WTC11 (cell line): Measurements from ENCODE around the gene ARPC1B. TPM values are rescaled to one million over a fixed set of nuclear protein-coding genes. Genes with fewer than 3 reads are reported as not detected.

Source experiments
- ATAC-seq: fragments of 200-7000 bp; cut with Tn5 transposase; 2 replicates; pipeline ENCODE4 v1.10.0; 2021; ENCODE audit warnings: mild to moderate bottlenecking, moderate library complexity
- CTCF ChIA-PET: fragments of 300-600 bp; sonication (Branson Sonifier 250); formaldehyde crosslinking; loops from one replicate; lab custom pipeline; 2021; ENCODE audit warnings: antibody characterized with exemption; lab: Charles Lee
- POLR2A ChIA-PET: fragments of 350-600 bp; sonication (Branson Sonifier 250); formaldehyde crosslinking; loops from one replicate; lab custom pipeline; 2021; ENCODE audit warnings: antibody characterized with exemption; lab: Charles Lee
- DNase-seq: peaks from one replicate; pipeline ENCODE4 v3.0.0; 2021; ENCODE audit warnings: low spot score
- H3K27ac Mint-ChIP-seq: 2 replicates; pipeline ENCODE4 v1.8.0; 2021; ENCODE audit warnings: mixed read lengths
- H3K27me3 Mint-ChIP-seq: 2 replicates; pipeline ENCODE4 v1.8.0; 2021; ENCODE audit warnings: low read depth, mild to moderate bottlenecking, moderate library complexity, mixed read lengths
- H3K36me3 Mint-ChIP-seq: 2 replicates; pipeline ENCODE4 v1.8.0; 2021; ENCODE audit warnings: mixed read lengths
- H3K4me1 Mint-ChIP-seq: 2 replicates; pipeline ENCODE4 v1.8.0; 2022; ENCODE audit warnings: mixed read lengths
- H3K4me3 Mint-ChIP-seq: 2 replicates; pipeline ENCODE4 v1.8.0; 2021; ENCODE audit warnings: mild to moderate bottlenecking, moderate library complexity, mixed read lengths
- H3K9me3 Mint-ChIP-seq: 2 replicates; pipeline ENCODE4 v1.8.0; 2021; ENCODE audit warnings: mixed read lengths
- ATF2 ChIP-seq: sonication (generic); formaldehyde crosslinking; IDR thresholded peaks from 2 replicates; pipeline ENCODE4 v1.8.1; 2022; ENCODE audit warnings: low read depth, missing genetic modification reagents, borderline replicate concordance
- CREM ChIP-seq: sonication (generic); formaldehyde crosslinking; IDR thresholded peaks from 2 replicates; pipeline ENCODE4 v1.8.1; 2022; ENCODE audit warnings: mild to moderate bottlenecking, missing genetic modification reagents, moderate library complexity
- E2F5 ChIP-seq: sonication (generic); formaldehyde crosslinking; IDR thresholded peaks from 2 replicates; pipeline ENCODE4 v1.8.1; 2022; ENCODE audit warnings: mild to moderate bottlenecking, moderate library complexity, missing genetic modification reagents
- FOXJ3 ChIP-seq: sonication (generic); formaldehyde crosslinking; IDR thresholded peaks from 2 replicates; pipeline ENCODE4 v1.9.0; 2021; ENCODE audit warnings: missing genetic modification reagents, mild to moderate bottlenecking, borderline replicate concordance
- FOXK1 ChIP-seq: sonication (generic); formaldehyde crosslinking; IDR thresholded peaks from 2 replicates; pipeline ENCODE4 v1.8.0; 2022; ENCODE audit warnings: mild to moderate bottlenecking, moderate library complexity, missing genetic modification reagents
- MYBL2 ChIP-seq: sonication (generic); formaldehyde crosslinking; IDR thresholded peaks from 2 replicates; pipeline ENCODE4 v1.8.1; 2023; ENCODE audit warnings: mild to moderate bottlenecking, moderate library complexity, missing genetic modification reagents
- NR2C2 ChIP-seq: sonication (generic); formaldehyde crosslinking; IDR thresholded peaks from 2 replicates; pipeline ENCODE4 v1.8.0; 2022; ENCODE audit warnings: mild to moderate bottlenecking, missing genetic modification reagents
- OVOL2 ChIP-seq: fragments of 250-450 bp; sonication (Bioruptor Pico); IDR thresholded peaks from 2 replicates; pipeline ENCODE4 v1.9.0; 2021; ENCODE audit warnings: mild to moderate bottlenecking, borderline replicate concordance
- TEAD1 ChIP-seq: sonication (generic); formaldehyde crosslinking; IDR thresholded peaks from 2 replicates; pipeline ENCODE4 v1.8.0; 2022; ENCODE audit warnings: mild to moderate bottlenecking, missing genetic modification reagents
- ZBTB21 ChIP-seq: sonication (generic); formaldehyde crosslinking; IDR thresholded peaks from 2 replicates; pipeline ENCODE4 v1.8.1; 2023; ENCODE audit warnings: mild to moderate bottlenecking, missing genetic modification reagents, borderline replicate concordance
- ZNF121 ChIP-seq: sonication (generic); formaldehyde crosslinking; IDR thresholded peaks from 2 replicates; pipeline ENCODE4 v1.8.0; 2023; ENCODE audit warnings: missing genetic modification reagents
- ZNF219 ChIP-seq: sonication (generic); formaldehyde crosslinking; IDR thresholded peaks from 2 replicates; pipeline ENCODE4 v1.8.0; 2023; ENCODE audit warnings: missing genetic modification reagents, mild to moderate bottlenecking, borderline replicate concordance
- ZNF232 ChIP-seq: sonication (generic); formaldehyde crosslinking; IDR thresholded peaks from 2 replicates; pipeline ENCODE4 v1.8.0; 2022; ENCODE audit warnings: mild to moderate bottlenecking, missing genetic modification reagents
- ZNF317 ChIP-seq: sonication (generic); formaldehyde crosslinking; IDR thresholded peaks from 2 replicates; pipeline ENCODE4 v1.8.1; 2023; ENCODE audit warnings: low read depth, mild to moderate bottlenecking, moderate library complexity, missing genetic modification reagents, borderline replicate concordance
- ZNF423 ChIP-seq: fragments of 250-450 bp; sonication (Bioruptor Pico); IDR thresholded peaks from 2 replicates; pipeline ENCODE4 v2.1.2; 2022; ENCODE audit warnings: mild to moderate bottlenecking, moderate library complexity
- total RNA-seq: library from RNA; stranded (reverse); gene quantifications from 3 replicates; pipeline ENCODE4 v1.2.3, GENCODE V29; 2021
- TF ChIP-seq, protein P1 (sequence below): fragments of 250-450 bp; sonication (Bioruptor Pico); IDR thresholded peaks from 2 replicates; pipeline ENCODE4 v2.1.2; 2022; ENCODE audit warnings: mild to moderate bottlenecking, moderate library complexity
- TF ChIP-seq, protein P2 (sequence below): sonication (generic); formaldehyde crosslinking; IDR thresholded peaks from 2 replicates; pipeline ENCODE4 v1.8.1; 2023; ENCODE audit warnings: mild to moderate bottlenecking, missing genetic modification reagents
- TF ChIP-seq, protein P3 (sequence below): fragments of 250-450 bp; sonication (Bioruptor Pico); IDR thresholded peaks from 2 replicates; pipeline ENCODE4 v1.9.0; 2021; ENCODE audit warnings: mild to moderate bottlenecking
- TF ChIP-seq, protein P4 (sequence below): sonication (generic); formaldehyde crosslinking; IDR thresholded peaks from 2 replicates; pipeline ENCODE4 v1.8.1; 2022; ENCODE audit warnings: mild to moderate bottlenecking, missing genetic modification reagents, moderate library complexity, borderline replicate concordance
- TF ChIP-seq, protein P5 (sequence below): sonication (generic); formaldehyde crosslinking; IDR thresholded peaks from 2 replicates; pipeline ENCODE4 v1.8.0; 2023; ENCODE audit warnings: mild to moderate bottlenecking, missing genetic modification reagents
- TF ChIP-seq, protein P6 (sequence below): sonication (generic); formaldehyde crosslinking; IDR thresholded peaks from 2 replicates; pipeline ENCODE4 v1.8.1; 2022; ENCODE audit warnings: missing genetic modification reagents, borderline replicate concordance

The ARPC1B gene
- total RNA-seq, 1 experiment from 2014 or later, result 66.2 TPM

DNA sequence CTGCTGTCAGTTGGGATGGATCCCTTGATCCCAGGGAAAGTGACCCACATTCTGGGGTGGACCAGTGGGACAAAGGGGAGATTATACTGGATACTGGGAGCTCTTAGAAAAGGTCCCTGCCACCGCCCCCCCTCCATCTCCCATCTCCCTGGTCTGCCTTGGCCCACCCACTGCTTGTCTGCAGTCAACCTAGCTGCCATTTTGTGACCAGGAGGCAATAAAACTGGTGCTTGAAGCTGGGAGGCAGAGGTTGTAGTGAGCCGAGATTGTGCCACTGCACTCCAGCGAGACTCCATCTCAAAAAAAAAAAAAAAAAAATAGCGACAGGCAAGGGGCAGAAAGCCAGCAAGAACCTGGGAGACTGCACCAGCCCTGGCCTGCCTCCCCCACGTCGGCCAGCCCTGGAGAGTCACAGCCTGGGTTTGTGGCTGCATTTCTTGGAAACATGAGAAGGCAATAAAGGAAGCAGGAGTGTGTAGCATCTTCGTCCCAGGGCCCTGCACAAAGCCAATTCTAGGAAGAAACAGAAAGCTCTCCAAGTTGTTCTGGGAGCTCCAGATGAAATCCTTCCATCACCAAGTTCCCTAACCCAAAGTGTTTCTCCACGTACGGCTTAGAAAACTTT lies 4.7 kb upstream of the ARPC1B start:
- CTCF ChIA-PET, result interaction anchor here (1.1 kb wide), 1 partner anchor 21 kb away, joined by 3 read pairs; no protein-coding TSS in a partner anchor
- no peak for TF ChIP-seq ZNF219
- TF ChIP-seq FOXK1 (CRISPR knock-in tag), result no peak
- no peak for TF ChIP-seq OVOL2
- TF ChIP-seq, protein P1, sequence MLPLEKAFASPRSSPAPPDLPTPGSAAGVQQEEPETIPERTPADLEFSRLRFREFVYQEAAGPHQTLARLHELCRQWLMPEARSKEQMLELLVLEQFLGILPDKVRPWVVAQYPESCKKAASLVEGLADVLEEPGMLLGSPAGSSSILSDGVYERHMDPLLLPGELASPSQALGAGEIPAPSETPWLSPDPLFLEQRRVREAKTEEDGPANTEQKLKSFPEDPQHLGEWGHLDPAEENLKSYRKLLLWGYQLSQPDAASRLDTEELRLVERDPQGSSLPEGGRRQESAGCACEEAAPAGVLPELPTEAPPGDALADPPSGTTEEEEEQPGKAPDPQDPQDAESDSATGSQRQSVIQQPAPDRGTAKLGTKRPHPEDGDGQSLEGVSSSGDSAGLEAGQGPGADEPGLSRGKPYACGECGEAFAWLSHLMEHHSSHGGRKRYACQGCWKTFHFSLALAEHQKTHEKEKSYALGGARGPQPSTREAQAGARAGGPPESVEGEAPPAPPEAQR, result no peak
- TF ChIP-seq E2F5 (CRISPR knock-in tag), result no peak
- TF ChIP-seq, protein P2, sequence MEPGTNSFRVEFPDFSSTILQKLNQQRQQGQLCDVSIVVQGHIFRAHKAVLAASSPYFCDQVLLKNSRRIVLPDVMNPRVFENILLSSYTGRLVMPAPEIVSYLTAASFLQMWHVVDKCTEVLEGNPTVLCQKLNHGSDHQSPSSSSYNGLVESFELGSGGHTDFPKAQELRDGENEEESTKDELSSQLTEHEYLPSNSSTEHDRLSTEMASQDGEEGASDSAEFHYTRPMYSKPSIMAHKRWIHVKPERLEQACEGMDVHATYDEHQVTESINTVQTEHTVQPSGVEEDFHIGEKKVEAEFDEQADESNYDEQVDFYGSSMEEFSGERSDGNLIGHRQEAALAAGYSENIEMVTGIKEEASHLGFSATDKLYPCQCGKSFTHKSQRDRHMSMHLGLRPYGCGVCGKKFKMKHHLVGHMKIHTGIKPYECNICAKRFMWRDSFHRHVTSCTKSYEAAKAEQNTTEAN (CRISPR knock-in tag), result no peak
- TF ChIP-seq, protein P3, sequence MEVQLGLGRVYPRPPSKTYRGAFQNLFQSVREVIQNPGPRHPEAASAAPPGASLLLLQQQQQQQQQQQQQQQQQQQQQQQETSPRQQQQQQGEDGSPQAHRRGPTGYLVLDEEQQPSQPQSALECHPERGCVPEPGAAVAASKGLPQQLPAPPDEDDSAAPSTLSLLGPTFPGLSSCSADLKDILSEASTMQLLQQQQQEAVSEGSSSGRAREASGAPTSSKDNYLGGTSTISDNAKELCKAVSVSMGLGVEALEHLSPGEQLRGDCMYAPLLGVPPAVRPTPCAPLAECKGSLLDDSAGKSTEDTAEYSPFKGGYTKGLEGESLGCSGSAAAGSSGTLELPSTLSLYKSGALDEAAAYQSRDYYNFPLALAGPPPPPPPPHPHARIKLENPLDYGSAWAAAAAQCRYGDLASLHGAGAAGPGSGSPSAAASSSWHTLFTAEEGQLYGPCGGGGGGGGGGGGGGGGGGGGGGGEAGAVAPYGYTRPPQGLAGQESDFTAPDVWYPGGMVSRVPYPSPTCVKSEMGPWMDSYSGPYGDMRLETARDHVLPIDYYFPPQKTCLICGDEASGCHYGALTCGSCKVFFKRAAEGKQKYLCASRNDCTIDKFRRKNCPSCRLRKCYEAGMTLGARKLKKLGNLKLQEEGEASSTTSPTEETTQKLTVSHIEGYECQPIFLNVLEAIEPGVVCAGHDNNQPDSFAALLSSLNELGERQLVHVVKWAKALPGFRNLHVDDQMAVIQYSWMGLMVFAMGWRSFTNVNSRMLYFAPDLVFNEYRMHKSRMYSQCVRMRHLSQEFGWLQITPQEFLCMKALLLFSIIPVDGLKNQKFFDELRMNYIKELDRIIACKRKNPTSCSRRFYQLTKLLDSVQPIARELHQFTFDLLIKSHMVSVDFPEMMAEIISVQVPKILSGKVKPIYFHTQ (CRISPR knock-in tag), result no peak
- TF ChIP-seq, protein P4, sequence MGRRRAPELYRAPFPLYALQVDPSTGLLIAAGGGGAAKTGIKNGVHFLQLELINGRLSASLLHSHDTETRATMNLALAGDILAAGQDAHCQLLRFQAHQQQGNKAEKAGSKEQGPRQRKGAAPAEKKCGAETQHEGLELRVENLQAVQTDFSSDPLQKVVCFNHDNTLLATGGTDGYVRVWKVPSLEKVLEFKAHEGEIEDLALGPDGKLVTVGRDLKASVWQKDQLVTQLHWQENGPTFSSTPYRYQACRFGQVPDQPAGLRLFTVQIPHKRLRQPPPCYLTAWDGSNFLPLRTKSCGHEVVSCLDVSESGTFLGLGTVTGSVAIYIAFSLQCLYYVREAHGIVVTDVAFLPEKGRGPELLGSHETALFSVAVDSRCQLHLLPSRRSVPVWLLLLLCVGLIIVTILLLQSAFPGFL (CRISPR knock-in tag), result no peak
- no peak for TF ChIP-seq ZNF317 (CRISPR knock-in tag)
- TF ChIP-seq CREM (CRISPR knock-in tag), result no peak
- no peak for TF ChIP-seq ZBTB21
- H3K27me3 Mint-ChIP-seq, result peaks cover 12% of the 10 kb centered on the region
- H3K27ac Mint-ChIP-seq, result no peak overlapping the region
- H3K9me3 Mint-ChIP-seq, result no peaks in the 10 kb centered on the region
- H3K36me3 Mint-ChIP-seq, result peaks cover 3% of the 10 kb centered on the region
- H3K4me1 Mint-ChIP-seq, result peaks cover 24% of the 10 kb centered on the region
- ATAC-seq, result no peak
- POLR2A ChIA-PET, result interaction anchor here (1.0 kb wide), 1 partner anchor 39 kb away, joined by 4 read pairs; the partner anchor contains the start of gene BUD31
- no peak overlapping the region for H3K4me3 Mint-ChIP-seq
- DNase-seq, result no peak

DNA sequence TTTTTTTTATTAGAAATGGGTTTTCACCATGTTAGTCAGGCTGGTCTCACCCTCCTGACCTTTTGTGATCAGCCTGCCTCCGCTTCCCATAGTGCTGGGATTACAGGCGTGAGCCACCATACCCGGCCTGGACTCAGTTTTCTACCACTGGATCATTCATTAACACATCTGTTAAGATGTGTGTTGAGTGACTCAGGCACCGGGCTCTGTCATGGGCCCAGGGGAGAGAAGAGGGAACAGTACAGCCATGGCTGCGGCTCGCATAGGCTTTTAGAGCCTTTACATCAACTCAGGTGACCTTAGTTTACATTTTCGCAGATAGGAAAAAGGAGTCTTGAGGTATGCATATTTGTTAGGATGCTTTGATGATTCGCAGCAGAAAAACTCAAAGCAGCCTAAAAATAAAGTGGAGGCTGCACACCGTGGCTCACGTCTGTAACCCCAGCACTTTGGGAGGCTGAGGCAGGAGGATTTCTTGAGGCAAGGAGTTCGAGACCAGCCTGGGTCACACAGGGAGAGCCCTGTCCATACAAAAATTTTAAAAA lies 3.1 kb upstream of the ARPC1B start:
- Mint-ChIP-seq H3K36me3 (no peaks in the 10 kb centered on the region), H3K27ac (no peak overlapping the region), H3K4me1 (peaks cover 16% of the 10 kb centered on the region), H3K9me3 (no peaks in the 10 kb centered on the region), H3K4me3 (no peak overlapping the region), H3K27me3 (peaks cover 12% of the 10 kb centered on the region)
- ATAC-seq (no peak), DNase-seq (no peak)
- ChIA-PET CTCF (no interaction called here), POLR2A (interaction anchor here (2.0 kb wide), 1 partner anchor 22 kb away, joined by 8 read pairs; no protein-coding TSS in a partner anchor)
- no peak for TF ChIP-seq TEAD1 (CRISPR knock-in tag)
- no peak for TF ChIP-seq ZNF121 (CRISPR knock-in tag)
- no peak for TF ChIP-seq ATF2 (CRISPR knock-in tag)
- TF ChIP-seq ZNF423 (CRISPR knock-in tag), result no peak
- TF ChIP-seq FOXJ3 (CRISPR knock-in tag), result no peak
- TF ChIP-seq, protein P5, sequence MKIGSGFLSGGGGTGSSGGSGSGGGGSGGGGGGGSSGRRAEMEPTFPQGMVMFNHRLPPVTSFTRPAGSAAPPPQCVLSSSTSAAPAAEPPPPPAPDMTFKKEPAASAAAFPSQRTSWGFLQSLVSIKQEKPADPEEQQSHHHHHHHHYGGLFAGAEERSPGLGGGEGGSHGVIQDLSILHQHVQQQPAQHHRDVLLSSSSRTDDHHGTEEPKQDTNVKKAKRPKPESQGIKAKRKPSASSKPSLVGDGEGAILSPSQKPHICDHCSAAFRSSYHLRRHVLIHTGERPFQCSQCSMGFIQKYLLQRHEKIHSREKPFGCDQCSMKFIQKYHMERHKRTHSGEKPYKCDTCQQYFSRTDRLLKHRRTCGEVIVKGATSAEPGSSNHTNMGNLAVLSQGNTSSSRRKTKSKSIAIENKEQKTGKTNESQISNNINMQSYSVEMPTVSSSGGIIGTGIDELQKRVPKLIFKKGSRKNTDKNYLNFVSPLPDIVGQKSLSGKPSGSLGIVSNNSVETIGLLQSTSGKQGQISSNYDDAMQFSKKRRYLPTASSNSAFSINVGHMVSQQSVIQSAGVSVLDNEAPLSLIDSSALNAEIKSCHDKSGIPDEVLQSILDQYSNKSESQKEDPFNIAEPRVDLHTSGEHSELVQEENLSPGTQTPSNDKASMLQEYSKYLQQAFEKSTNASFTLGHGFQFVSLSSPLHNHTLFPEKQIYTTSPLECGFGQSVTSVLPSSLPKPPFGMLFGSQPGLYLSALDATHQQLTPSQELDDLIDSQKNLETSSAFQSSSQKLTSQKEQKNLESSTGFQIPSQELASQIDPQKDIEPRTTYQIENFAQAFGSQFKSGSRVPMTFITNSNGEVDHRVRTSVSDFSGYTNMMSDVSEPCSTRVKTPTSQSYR (CRISPR knock-in tag), result no peak
- no peak for TF ChIP-seq NR2C2 (CRISPR knock-in tag)
- TF ChIP-seq, protein P6, sequence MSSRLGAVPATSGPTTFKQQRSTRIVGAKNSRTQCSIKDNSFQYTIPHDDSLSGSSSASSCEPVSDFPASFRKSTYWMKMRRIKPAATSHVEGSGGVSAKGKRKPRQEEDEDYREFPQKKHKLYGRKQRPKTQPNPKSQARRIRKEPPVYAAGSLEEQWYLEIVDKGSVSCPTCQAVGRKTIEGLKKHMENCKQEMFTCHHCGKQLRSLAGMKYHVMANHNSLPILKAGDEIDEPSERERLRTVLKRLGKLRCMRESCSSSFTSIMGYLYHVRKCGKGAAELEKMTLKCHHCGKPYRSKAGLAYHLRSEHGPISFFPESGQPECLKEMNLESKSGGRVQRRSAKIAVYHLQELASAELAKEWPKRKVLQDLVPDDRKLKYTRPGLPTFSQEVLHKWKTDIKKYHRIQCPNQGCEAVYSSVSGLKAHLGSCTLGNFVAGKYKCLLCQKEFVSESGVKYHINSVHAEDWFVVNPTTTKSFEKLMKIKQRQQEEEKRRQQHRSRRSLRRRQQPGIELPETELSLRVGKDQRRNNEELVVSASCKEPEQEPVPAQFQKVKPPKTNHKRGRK (CRISPR knock-in tag), result no peak
- TF ChIP-seq ZNF232 (CRISPR knock-in tag), result no peak
- TF ChIP-seq MYBL2 (CRISPR knock-in tag), result no peak
